A549 (cell line): ENCODE data around the gene DMRTB1. TPM values are rescaled to one million over a fixed set of nuclear protein-coding genes. Genes with fewer than 3 reads are reported as not detected.

ENCODE experiments used
- ATAC-seq, 2 experiments: fragments of 200-7000 bp in 1 of 2; fragments of >200 bp in 1 of 2; cut with Nextera tagmentation in 1 of 2; cut with Tn5 transposase in 1 of 2; 3 replicates each; pipeline versions ENCODE4 v1.8.0 to v1.9.1; 2018 to 2020; ENCODE audit warnings: mild to moderate bottlenecking in 1 of 2, moderate library complexity in 1 of 2
- CTCF ChIA-PET: fragments of 300-600 bp; sonication (Branson Sonifier 250); formaldehyde crosslinking; extraction: SDS; loops from one replicate; lab custom pipeline; 2021; ENCODE audit warnings: antibody characterized with exemption, inconsistent platforms; lab: Yijun Ruan, JAX
- POLR2A ChIA-PET: fragments of 350-600 bp; formaldehyde crosslinking; extraction: SDS; loops from one replicate; lab custom pipeline; 2021; ENCODE audit warnings: antibody characterized with exemption, inconsistent platforms; lab: Yijun Ruan, JAX
- DNase-seq, 2 experiments: peaks; one replicate each; pipeline versions ENCODE4 v3.0.0 to v3.0.0-alpha.2; 2011 to 2016; ENCODE audit warnings: low read depth in 1 of 2, low spot score in 1 of 2
- FAIRE-seq: peaks from 2 replicates; lab custom pipeline; 2011; peaks lifted over from hg19 to GRCh38; lab: Jason Lieb, UNC
- H3K27ac ChIP-seq, 2 experiments: fragments of >200 bp; sonication (Bioruptor Twin); formaldehyde crosslinking; 3 replicates each; pipeline ENCODE4 v1.5.1; 2016 to 2017
- H3K4me1 ChIP-seq: fragments of >200 bp; sonication (Bioruptor Twin); formaldehyde crosslinking; 3 replicates; pipeline ENCODE4 v1.6.1; 2016
- H3K4me2 ChIP-seq: fragments of >200 bp; sonication (Bioruptor Twin); formaldehyde crosslinking; 3 replicates; pipeline ENCODE4 v1.6.1; 2016
- H3K4me3 ChIP-seq: fragments of >200 bp; sonication (Bioruptor Twin); formaldehyde crosslinking; 3 replicates; pipeline ENCODE4 v1.5.1; 2016
- H3K9me3 ChIP-seq: fragments of >200 bp; sonication (Bioruptor Twin); formaldehyde crosslinking; 3 replicates; pipeline ENCODE4 v1.6.1; 2016
- BCL3 ChIP-seq: fragments of >200 bp; sonication (Bioruptor Twin); formaldehyde crosslinking; IDR thresholded peaks from 3 replicates; pipeline ENCODE4 v1.6.1; 2016
- CEBPB ChIP-seq, 2 experiments: fragments of >200 bp in 1 of 2; sonication (Bioruptor Twin) in 1 of 2; formaldehyde crosslinking in 1 of 2; IDR thresholded peaks; 2 replicates each; pipeline ENCODE4 v1.6.1; 2012 to 2016
- CHD2 ChIP-seq: fragments of 150-350 bp; IDR thresholded peaks from 2 replicates; pipeline ENCODE4 v1.6.1; 2014; ENCODE audit warnings: low read length; ENCODE audit not compliant: partially characterized antibody
- EHMT2 ChIP-seq: fragments of 200-600 bp; sonication (generic); IDR thresholded peaks from 2 replicates; pipeline ENCODE4 v1.6.1; 2016; ENCODE audit warnings: antibody characterized with exemption, low read depth, mild to moderate bottlenecking, moderate library complexity
- EP300 ChIP-seq, 2 experiments: fragments of >200 bp; sonication (Bioruptor Twin); formaldehyde crosslinking; IDR thresholded peaks; 2 replicates in 1 of 2; 3 replicates in 1 of 2; pipeline ENCODE4 v1.6.1; 2016 to 2017
- HDAC2 ChIP-seq: fragments of 200-600 bp; sonication (generic); IDR thresholded peaks from 2 replicates; pipeline ENCODE4 v1.6.1; 2016
- HEYL ChIP-seq: fragments of 250-450 bp; sonication (Bioruptor Pico); IDR thresholded peaks from 2 replicates; pipeline ENCODE4 v1.8.0; 2021; ENCODE audit warnings: mild to moderate bottlenecking, moderate library complexity
- HOXA7 ChIP-seq: fragments of 250-450 bp; sonication (Bioruptor Pico); IDR thresholded peaks from 2 replicates; pipeline ENCODE4 v1.5.0; 2020; ENCODE audit warnings: mild to moderate bottlenecking, moderate library complexity
- HOXB5 ChIP-seq: fragments of 250-450 bp; sonication (Bioruptor Pico); IDR thresholded peaks from 2 replicates; pipeline ENCODE4 v1.5.0; 2020; ENCODE audit warnings: mild to moderate bottlenecking, moderate library complexity
- JUN ChIP-seq, 2 experiments: fragments of >200 bp; sonication (Bioruptor Twin); formaldehyde crosslinking; IDR thresholded peaks; 2 replicates in 1 of 2; 3 replicates in 1 of 2; pipeline ENCODE4 v1.6.1; 2016 to 2017
- JUNB ChIP-seq: fragments of >200 bp; sonication (Bioruptor Twin); formaldehyde crosslinking; IDR thresholded peaks from 2 replicates; pipeline ENCODE4 v1.6.1; 2016
- MAFK ChIP-seq: fragments of 450-650 bp; IDR thresholded peaks from 2 replicates; pipeline ENCODE4 v1.6.1; 2014; ENCODE audit not compliant: partially characterized antibody
- MYC ChIP-seq: IDR thresholded peaks from 2 replicates; pipeline ENCODE4 v1.6.1; 2012; ENCODE audit warnings: mild to moderate bottlenecking, inconsistent platforms, low read length, improper control_type of control experiment, borderline replicate concordance
- POLR2A ChIP-seq: IDR thresholded peaks from 2 replicates; pipeline ENCODE4 v1.6.1; 2012; ENCODE audit warnings: mild to moderate bottlenecking, low read length
- POLR2AphosphoS2 ChIP-seq: conservative IDR thresholded peaks from 2 replicates; pipeline ENCODE4 v1.6.1; 2012; ENCODE audit warnings: low read length, improper control_type of control experiment, inconsistent platforms
- RAD21 ChIP-seq, 2 experiments: fragments of >200 bp in 1 of 2; sonication (Bioruptor Twin) in 1 of 2; formaldehyde crosslinking in 1 of 2; IDR thresholded peaks in 1 of 2; conservative IDR thresholded peaks in 1 of 2; 2 replicates in 1 of 2; 3 replicates in 1 of 2; pipeline ENCODE4 v1.6.1; 2012 to 2018; ENCODE audit warnings: inconsistent platforms in 1 of 2
- RCOR1 ChIP-seq: fragments of 150-350 bp; IDR thresholded peaks from 2 replicates; pipeline ENCODE4 v1.6.1; 2014; ENCODE audit warnings: antibody characterized with exemption, low read length, low read depth
- RFX5 ChIP-seq: fragments of 450-650 bp; IDR thresholded peaks from 2 replicates; pipeline ENCODE4 v1.7.1; 2014; ENCODE audit warnings: antibody characterized with exemption, mild to moderate bottlenecking, moderate library complexity
- RNF2 ChIP-seq: fragments of 200-600 bp; sonication (generic); IDR thresholded peaks from 2 replicates; pipeline ENCODE4 v1.6.1; 2016; ENCODE audit warnings: low read depth, mild to moderate bottlenecking, antibody characterized with exemption, moderate library complexity, borderline replicate concordance
- SMC3 ChIP-seq: fragments of >200 bp; sonication (Bioruptor Twin); formaldehyde crosslinking; IDR thresholded peaks from 3 replicates; pipeline ENCODE4 v1.6.1; 2018; ENCODE audit warnings: inconsistent platforms
- TFCP2L1 ChIP-seq: fragments of 250-450 bp; sonication (Bioruptor Pico); IDR thresholded peaks from 2 replicates; pipeline ENCODE4 v1.5.0; 2021; ENCODE audit warnings: mild to moderate bottlenecking
- TP53 ChIP-seq: fragments of 250-450 bp; sonication (Bioruptor Pico); IDR thresholded peaks from 2 replicates; pipeline ENCODE4 v1.5.0; 2021; ENCODE audit warnings: mild to moderate bottlenecking, moderate library complexity
- USF2 ChIP-seq: fragments of 450-650 bp; IDR thresholded peaks from 2 replicates; pipeline ENCODE4 v1.6.1; 2014; ENCODE audit warnings: antibody characterized with exemption
- ZC3H11A ChIP-seq: fragments of 450-650 bp; IDR thresholded peaks from 2 replicates; pipeline ENCODE4 v1.6.1; 2014; ENCODE audit warnings: antibody characterized with exemption, mild to moderate bottlenecking
- ZNF302 ChIP-seq: fragments of 250-450 bp; sonication (Bioruptor Pico); IDR thresholded peaks from 2 replicates; pipeline ENCODE4 v1.9.0; 2021; ENCODE audit warnings: inconsistent platforms, mild to moderate bottlenecking, moderate library complexity
- ZSCAN20 ChIP-seq: fragments of 250-450 bp; sonication (Bioruptor Pico); IDR thresholded peaks from 2 replicates; pipeline ENCODE4 v1.8.0; 2022; ENCODE audit warnings: mild to moderate bottlenecking, moderate library complexity
- WGBS: methylation state at CpG from one replicate; pipeline ENCODE4 v1.1.6; 2017; ENCODE audit errors: missing lambda C conversion rate; 5-methylcytosine and 5-hydroxymethylcytosine counted together
- polyA plus RNA-seq, 4 experiments: library from polyadenylated mRNA; depleted of rRNA in 3 of 4; stranded (reverse); fragments of >200 nt; fragmentation: RNase III in 1 of 4; extraction: RNeasy Plus Mini Kit Qiagen cat#74134 plus additional on column Dnase treatment in 1 of 4; gene quantifications; 2 replicates in 3 of 4; 3 replicates in 1 of 4; pipeline ENCODE4 v1.2.3, GENCODE V29; 2011 to 2017
- TF ChIP-seq, protein P1 (sequence below): IDR thresholded peaks from 2 replicates; pipeline ENCODE4 v1.6.1; 2012
- TF ChIP-seq, protein P2 (sequence below): fragments of 250-450 bp; sonication (Bioruptor Pico); IDR thresholded peaks from 2 replicates; pipeline ENCODE4 v1.5.0; 2021; ENCODE audit warnings: mild to moderate bottlenecking, moderate library complexity, borderline replicate concordance

DMRTB1 gene
- polyA plus RNA-seq, 2 of the 4 experiments (the other 2 are of a cell fraction) = not detected

GRCh38 chr1:53439337-53440207 is 19.6 kb upstream of the DMRTB1 start (continued):
- TF ChIP-seq RAD21 (conservative IDR thresholded peaks at IDR 0.05 in 1 of 2, IDR thresholded peaks at IDR 0.05 in 1 of 2) = no peak
- TF ChIP-seq, protein P1, sequence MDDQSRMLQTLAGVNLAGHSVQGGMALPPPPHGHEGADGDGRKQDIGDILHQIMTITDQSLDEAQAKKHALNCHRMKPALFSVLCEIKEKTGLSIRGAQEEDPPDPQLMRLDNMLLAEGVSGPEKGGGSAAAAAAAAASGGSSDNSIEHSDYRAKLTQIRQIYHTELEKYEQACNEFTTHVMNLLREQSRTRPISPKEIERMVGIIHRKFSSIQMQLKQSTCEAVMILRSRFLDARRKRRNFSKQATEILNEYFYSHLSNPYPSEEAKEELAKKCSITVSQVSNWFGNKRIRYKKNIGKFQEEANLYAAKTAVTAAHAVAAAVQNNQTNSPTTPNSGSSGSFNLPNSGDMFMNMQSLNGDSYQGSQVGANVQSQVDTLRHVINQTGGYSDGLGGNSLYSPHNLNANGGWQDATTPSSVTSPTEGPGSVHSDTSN = no peak

DNA sequence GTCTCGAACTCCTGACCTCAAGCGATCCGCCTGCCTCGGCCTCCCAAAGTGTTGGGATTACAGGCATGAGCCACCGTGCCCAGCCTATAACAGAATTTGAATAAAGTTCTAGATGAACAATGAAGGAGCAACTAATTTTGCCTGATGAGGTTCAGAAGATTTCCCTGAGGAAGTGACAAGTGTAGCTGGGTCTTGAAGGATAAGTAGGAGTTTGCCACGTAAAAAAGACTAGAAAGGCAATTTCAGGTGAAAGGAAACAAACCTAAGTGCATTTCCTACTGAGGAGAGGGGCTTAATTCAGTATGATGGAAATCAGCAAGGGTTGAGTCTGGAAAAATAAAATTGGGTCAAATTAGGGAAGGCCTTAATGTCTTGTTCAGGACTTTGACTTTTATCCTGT is 18.6 kb upstream of the DMRTB1 start:
- 89% methylated on average over 6 of the region's 6 CpGs for WGBS
- Histone ChIP-seq H3K4me3 (no peak overlapping the region), H3K4me2 (no peak overlapping the region), H3K27ac (no peak overlapping the region), H3K9me3 (no peaks in the 10 kb centered on the region), H3K4me1 (no peaks in the 10 kb centered on the region)
- DNase-seq (no peak), FAIRE-seq (no peak), ATAC-seq (no peak)
- CTCF ChIA-PET = no interaction called here
- TF ChIP-seq CHD2 (no peak), POLR2AphosphoS2 (no peak), JUN (IDR thresholded peaks at IDR 0.05) (no peak), TP53 (CRISPR knock-in tag) (no peak), ZSCAN20 (CRISPR knock-in tag) (no peak), HOXA7 (CRISPR knock-in tag) (no peak), RNF2 (no peak), TFCP2L1 (no peak), JUNB (no peak)
- TF ChIP-seq, protein P2, sequence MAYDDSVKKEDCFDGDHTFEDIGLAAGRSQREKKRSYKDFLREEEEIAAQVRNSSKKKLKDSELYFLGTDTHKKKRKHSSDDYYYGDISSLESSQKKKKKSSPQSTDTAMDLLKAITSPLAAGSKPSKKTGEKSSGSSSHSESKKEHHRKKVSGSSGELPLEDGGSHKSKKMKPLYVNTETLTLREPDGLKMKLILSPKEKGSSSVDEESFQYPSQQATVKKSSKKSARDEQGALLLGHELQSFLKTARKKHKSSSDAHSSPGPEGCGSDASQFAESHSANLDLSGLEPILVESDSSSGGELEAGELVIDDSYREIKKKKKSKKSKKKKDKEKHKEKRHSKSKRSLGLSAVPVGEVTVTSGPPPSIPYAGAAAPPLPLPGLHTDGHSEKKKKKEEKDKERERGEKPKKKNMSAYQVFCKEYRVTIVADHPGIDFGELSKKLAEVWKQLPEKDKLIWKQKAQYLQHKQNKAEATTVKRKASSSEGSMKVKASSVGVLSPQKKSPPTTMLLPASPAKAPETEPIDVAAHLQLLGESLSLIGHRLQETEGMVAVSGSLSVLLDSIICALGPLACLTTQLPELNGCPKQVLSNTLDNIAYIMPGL (CRISPR knock-in tag) = no peak
- POLR2A ChIA-PET = no interaction called here

- no peak for FAIRE-seq
- DNase-seq = no peak
- ATAC-seq = 0 out of 6 replicates have a peak, but pooled peaks of 1 of the 2 experiments have one; percentile 23
- no peak overlapping the region for H3K4me2 ChIP-seq
- TF ChIP-seq EHMT2 = no peak
- no peak for TF ChIP-seq HOXB5 (CRISPR knock-in tag)
- no peak for TF ChIP-seq RCOR1
- no peak for TF ChIP-seq HDAC2
- TF ChIP-seq, protein P2 (CRISPR knock-in tag) = no peak
- no peak for TF ChIP-seq CEBPB (IDR thresholded peaks at IDR 0.05)
- TF ChIP-seq EP300 (IDR thresholded peaks at IDR 0.05) = no peak
- TF ChIP-seq ZC3H11A = no peak
- no peak for TF ChIP-seq TFCP2L1
- TF ChIP-seq SMC3 = no peak
- no peak for TF ChIP-seq RAD21 (conservative IDR thresholded peaks at IDR 0.05 in 1 of 2, IDR thresholded peaks at IDR 0.05 in 1 of 2)
- TF ChIP-seq, protein P1 = no peak
- TF ChIP-seq USF2 = no peak
- no peak for TF ChIP-seq ZNF302 (CRISPR knock-in tag)
- no peak for TF ChIP-seq POLR2A
- TF ChIP-seq MAFK = no peak
- TF ChIP-seq BCL3 = no peak
- TF ChIP-seq HEYL (CRISPR knock-in tag) = no peak
- TF ChIP-seq RFX5 = no peak
- no peak for TF ChIP-seq MYC
- TF ChIP-seq, all 56 proteins: peak for 0
- Histone ChIP-seq H3K4me3 (no peak overlapping the region), H3K9me3 (no peaks in the 10 kb centered on the region), H3K27ac (no peak overlapping the region), H3K4me1 (no peaks in the 10 kb centered on the region)
- WGBS = 41% methylated on average over 2 of the region's 2 CpGs
- POLR2A ChIA-PET = no interaction called here
- CTCF ChIA-PET = interaction anchor here (1.0 kb wide), 1 partner anchor 8 kb away, joined by 4 read pairs; no protein-coding TSS in a partner anchor
These were observed 16.9 kb upstream of the DMRTB1 start for GRCh38 chr1:53442299-53442698.
